Dermis blood vessel endothelial cell (primary cell): ENCODE data around the gene FGD4. TPM values are rescaled to one million over a fixed set of nuclear protein-coding genes. Genes with fewer than 3 reads are reported as not detected.

Experiments
- DNase-seq: peaks from one replicate; pipeline ENCODE4 v3.0.0; 2010
- total RNA-seq: library from RNA; depleted of rRNA; stranded (reverse); fragments of >200 nt; gene quantifications from 2 replicates; pipeline ENCODE4 v1.2.3, GENCODE V29; 2014

Gene FGD4
- total RNA-seq, 1 donor from 2014 or later: 63.8 TPM

GRCh38 chr12:32686340-32686739 is 287.0 kb downstream of the FGD4 start:
- no peak for DNase-seq

DNA sequence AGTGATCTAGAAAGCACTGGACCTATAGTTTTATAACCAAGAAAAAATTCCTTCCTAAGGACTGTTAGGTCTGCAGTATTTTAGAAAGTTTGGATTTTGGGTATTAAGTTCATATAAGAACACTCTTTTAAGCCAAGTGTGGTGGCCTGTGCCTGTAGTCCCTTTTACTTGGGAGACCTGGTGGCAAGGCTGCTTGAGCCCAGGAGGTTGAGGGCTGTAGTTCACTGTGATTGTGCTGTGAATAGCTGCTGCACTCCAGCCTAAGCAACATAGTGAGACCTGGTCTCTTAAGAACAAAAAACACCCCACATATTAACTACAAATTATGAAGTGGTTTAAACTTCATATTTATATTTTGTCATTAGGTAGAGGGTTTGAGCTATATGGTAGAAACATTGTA is 289.4 kb downstream of the FGD4 start:
- no peak for DNase-seq

GRCh38 chr12:32690927-32691326 is 291.6 kb downstream of the FGD4 start:
- no peak for DNase-seq

- no peak for DNase-seq
These were observed 293.0 kb downstream of the FGD4 start for GRCh38 chr12:32692358-32692757.

DNA sequence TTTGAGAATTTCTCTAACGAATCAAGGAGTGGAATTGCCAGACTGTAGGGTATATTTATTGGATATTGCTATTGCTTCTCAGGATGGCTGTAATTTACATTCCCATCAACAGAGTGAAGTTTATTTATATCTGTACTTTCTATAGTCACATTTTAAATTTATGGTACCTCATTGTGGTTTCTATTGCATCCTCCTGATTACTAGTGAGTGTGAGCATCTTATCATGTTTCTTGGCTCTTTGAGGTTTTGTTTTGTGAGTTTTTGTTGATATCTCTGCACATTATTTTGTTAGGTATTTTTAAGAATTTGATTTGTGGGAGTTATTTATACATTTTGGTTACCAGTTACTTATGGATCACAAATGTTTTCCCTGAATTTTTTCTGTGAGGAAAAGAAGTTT is 293.7 kb downstream of the FGD4 start:
- DNase-seq: no peak
